H1 (cell line): Measurements from ENCODE around the gene ENDOV. TPM values are rescaled to one million over a fixed set of nuclear protein-coding genes. Genes with fewer than 3 reads are reported as not detected.

Source experiments
- CTCF ChIA-PET: fragments of 300-600 bp; sonication (Branson Sonifier 250); formaldehyde crosslinking; loops from one replicate; lab custom pipeline; 2021; ENCODE audit not compliant: partially characterized antibody; lab: Charles Lee
- POLR2A ChIA-PET: fragments of 300-600 bp; sonication (Branson Sonifier 250); formaldehyde crosslinking; loops from one replicate; lab custom pipeline; 2021; ENCODE audit warnings: inconsistent platforms; ENCODE audit not compliant: partially characterized antibody; lab: Charles Lee
- DNase-seq, 2 experiments: peaks; one replicate each; pipeline versions ENCODE4 v3.0.0 to v3.0.0-alpha.2; 2010 to 2022; ENCODE audit warnings: low spot score in 2 of 2, low read depth in 1 of 2, mixed read lengths in 1 of 2
- FAIRE-seq: peaks from 2 replicates; lab custom pipeline; 2011; peaks lifted over from hg19 to GRCh38; lab: Jason Lieb, UNC
- H2AFZ ChIP-seq: 2 replicates; pipeline ENCODE4 v1.8.1; 2012; ENCODE audit warnings: low read length, inconsistent platforms
- H2AK5ac ChIP-seq: 2 replicates; pipeline ENCODE4 v1.6.1; 2013; ENCODE audit warnings: low read depth, low read length
- H2BK120ac ChIP-seq: replicated peaks from 2 replicates; pipeline ENCODE3; 2013; ENCODE audit warnings: low read depth, low read length, inconsistent platforms
- H2BK12ac ChIP-seq: 2 replicates; pipeline ENCODE4 v1.6.1; 2013; ENCODE audit warnings: low read depth, low read length
- H2BK15ac ChIP-seq: 2 replicates; pipeline ENCODE4 v1.6.1; 2013; ENCODE audit warnings: low read length
- H2BK20ac ChIP-seq: 2 replicates; pipeline ENCODE4 v1.6.1; 2013; ENCODE audit warnings: low read length
- H2BK5ac ChIP-seq: 2 replicates; pipeline ENCODE4 v1.6.1; 2013; ENCODE audit warnings: low read depth, low read length
- H3K14ac ChIP-seq: 2 replicates; pipeline ENCODE4 v1.6.1; 2013; ENCODE audit warnings: inconsistent platforms; ENCODE audit not compliant: insufficient read length
- H3K18ac ChIP-seq: 2 replicates; pipeline ENCODE4 v1.6.1; 2013; ENCODE audit warnings: low read length; ENCODE audit errors: extremely low read depth
- H3K23ac ChIP-seq: 2 replicates; pipeline ENCODE4 v1.6.1; 2013; ENCODE audit warnings: inconsistent platforms; ENCODE audit not compliant: insufficient read length
- H3K23me2 ChIP-seq: 2 replicates; pipeline ENCODE4 v1.6.1; 2013; ENCODE audit warnings: low read depth, low read length
- H3K27ac ChIP-seq: 2 replicates; pipeline ENCODE4 v1.6.1; 2011; ENCODE audit warnings: low read depth, low read length, inconsistent platforms
- H3K27me3 ChIP-seq, 4 experiments: replicated peaks in 1 of 4; 1 replicate in 1 of 4; 2 replicates in 3 of 4; pipeline versions ENCODE4 v1.6.1 to v1.8.1; 2011 to 2013; ENCODE audit warnings: low read length in 3 of 4, mild to moderate bottlenecking in 3 of 4, inconsistent platforms in 2 of 4, mixed read lengths in 2 of 4, moderate library complexity in 1 of 4; ENCODE audit not compliant: control insufficient read depth in 3 of 4, insufficient read depth in 3 of 4; ENCODE audit errors: extremely low read depth in 1 of 4
- H3K36me3 ChIP-seq, 4 experiments: 2 replicates each; pipeline versions ENCODE4 v1.6.1 to v1.8.1; 2011 to 2013; ENCODE audit warnings: mild to moderate bottlenecking in 4 of 4, low read length in 3 of 4, moderate library complexity in 2 of 4, control low read depth in 1 of 4, inconsistent platforms in 1 of 4; ENCODE audit not compliant: insufficient read depth in 4 of 4, control insufficient read depth in 2 of 4
- H3K4ac ChIP-seq: replicated peaks from 2 replicates; pipeline ENCODE3; 2013; ENCODE audit warnings: low read length, low read depth, mixed read lengths, inconsistent platforms; ENCODE audit not compliant: insufficient read length
- H3K4me1 ChIP-seq, 4 experiments: replicated peaks in 1 of 4; 1 replicate in 1 of 4; 2 replicates in 3 of 4; pipeline versions ENCODE4 v1.6.1 to v1.8.1; 2011 to 2013; ENCODE audit warnings: low read length in 3 of 4, inconsistent platforms in 2 of 4, mixed read lengths in 1 of 4; ENCODE audit not compliant: insufficient read depth in 4 of 4, control insufficient read depth in 3 of 4
- H3K4me2 ChIP-seq, 2 experiments: 2 replicates each; pipeline versions ENCODE4 v1.6.1 to v1.8.1; 2011 to 2013; ENCODE audit warnings: low read depth in 2 of 2, low read length in 2 of 2, control low read depth in 1 of 2, inconsistent platforms in 1 of 2, mild to moderate bottlenecking in 1 of 2; ENCODE audit not compliant: insufficient read depth in 1 of 2
- H3K4me3 ChIP-seq, 4 experiments: fragments of 200-600, 300-600 bp in 1 of 4; sonication (generic), shearing (Covaris generic), sonication (Bioruptor Twin) in 1 of 4; 2 replicates each; pipeline versions ENCODE4 v1.5.1 to v1.8.1; 2011 to 2016; ENCODE audit warnings: low read length in 4 of 4, low read depth in 3 of 4, control low read depth in 2 of 4, inconsistent platforms in 2 of 4, mild to moderate bottlenecking in 2 of 4, mixed read lengths in 1 of 4, moderate library complexity in 1 of 4; ENCODE audit not compliant: insufficient read depth in 2 of 4; ENCODE audit errors: extremely low read depth in 1 of 4
- H3K56ac ChIP-seq: replicated peaks from 2 replicates; pipeline ENCODE3; 2013; ENCODE audit warnings: low read depth, mild to moderate bottlenecking, mixed read lengths, low read length, inconsistent platforms; ENCODE audit not compliant: insufficient read length
- H3K79me1 ChIP-seq: 2 replicates; pipeline ENCODE4 v1.6.1; 2013; ENCODE audit warnings: low read depth, low read length, control low read depth
- H3K79me2 ChIP-seq, 2 experiments: 2 replicates each; pipeline versions ENCODE4 v1.6.1 to v1.8.1; 2012 to 2013; ENCODE audit warnings: low read length in 2 of 2, mild to moderate bottlenecking in 2 of 2, inconsistent platforms in 1 of 2; ENCODE audit not compliant: insufficient read depth in 2 of 2, control insufficient read depth in 1 of 2
- H3K9ac ChIP-seq, 4 experiments: replicated peaks in 1 of 4; 1 replicate in 1 of 4; 2 replicates in 3 of 4; pipeline versions ENCODE4 v1.6.1 to v1.8.1; 2011 to 2013; ENCODE audit warnings: low read depth in 3 of 4, low read length in 3 of 4, control low read depth in 2 of 4, mild to moderate bottlenecking in 2 of 4, moderate library complexity in 2 of 4, inconsistent platforms in 1 of 4; ENCODE audit errors: extremely low read depth in 1 of 4
- H3K9me3 ChIP-seq, 2 experiments: 2 replicates each; pipeline versions ENCODE4 v1.6.1 to v1.8.1; 2012 to 2013; ENCODE audit warnings: mild to moderate bottlenecking in 2 of 2, moderate library complexity in 2 of 2, control low read depth in 1 of 2, inconsistent platforms in 1 of 2, low read depth in 1 of 2, low read length in 1 of 2, mixed read lengths in 1 of 2; ENCODE audit not compliant: insufficient read depth in 2 of 2
- H4K20me1 ChIP-seq, 2 experiments: replicated peaks in 1 of 2; 2 replicates each; pipeline versions ENCODE3 to v1.8.1; 2011 to 2013; ENCODE audit warnings: inconsistent platforms in 2 of 2, low read length in 2 of 2, mild to moderate bottlenecking in 1 of 2; ENCODE audit not compliant: insufficient read depth in 2 of 2, control insufficient read depth in 1 of 2
- H4K5ac ChIP-seq: 2 replicates; pipeline ENCODE4 v1.6.1; 2013; ENCODE audit warnings: low read length, low read depth, mixed read lengths, inconsistent platforms; ENCODE audit not compliant: insufficient read length
- H4K8ac ChIP-seq: 2 replicates; pipeline ENCODE4 v1.8.0; 2013; ENCODE audit warnings: mild to moderate bottlenecking, moderate library complexity, low read length, inconsistent platforms; ENCODE audit not compliant: insufficient read depth; ENCODE audit errors: extremely low read depth
- H4K91ac ChIP-seq: replicated peaks from 2 replicates; pipeline ENCODE3; 2013; ENCODE audit warnings: low read length, mixed read lengths, inconsistent platforms; ENCODE audit not compliant: insufficient read length
- HDAC2 ChIP-seq, 2 experiments: fragments of 300-600 bp in 1 of 2; sonication (generic) in 1 of 2; IDR thresholded peaks; 2 replicates each; pipeline ENCODE4 v1.6.1; 2011 to 2012; ENCODE audit warnings: low read depth in 2 of 2, low read length in 2 of 2, mild to moderate bottlenecking in 2 of 2, moderate library complexity in 2 of 2, borderline replicate concordance in 1 of 2, inconsistent platforms in 1 of 2
- JUND ChIP-seq: IDR thresholded peaks from 2 replicates; pipeline ENCODE4 v1.6.1; 2011; ENCODE audit warnings: mild to moderate bottlenecking, improper control_type of control experiment, low read length
- NRF1 ChIP-seq: IDR thresholded peaks from 2 replicates; pipeline ENCODE4 v1.6.1; 2011; ENCODE audit warnings: mild to moderate bottlenecking, low read depth, low read length, improper control_type of control experiment
- RXRA ChIP-seq: IDR thresholded peaks from 2 replicates; pipeline ENCODE4 v1.6.1; 2011; ENCODE audit warnings: low read depth, mild to moderate bottlenecking, low read length, moderate library complexity; ENCODE audit not compliant: insufficient read depth
- SP4 ChIP-seq: IDR thresholded peaks from 2 replicates; pipeline ENCODE4 v1.6.1; 2012; ENCODE audit warnings: low read length, inconsistent platforms
- SUZ12 ChIP-seq: fragments of 200-600 bp; sonication (generic); IDR thresholded peaks from 2 replicates; pipeline ENCODE4 v1.6.1; 2012; ENCODE audit warnings: mild to moderate bottlenecking, inconsistent platforms, low read length, moderate library complexity, mixed read lengths
- TAF1 ChIP-seq: IDR thresholded peaks from 2 replicates; pipeline ENCODE4 v1.6.1; 2011; ENCODE audit warnings: mild to moderate bottlenecking, low read depth, low read length
- TBP ChIP-seq: IDR thresholded peaks from 2 replicates; pipeline ENCODE4 v1.6.1; 2011; ENCODE audit warnings: low read depth, low read length, improper control_type of control experiment
- WGBS, 2 experiments: shearing (Covaris generic) in 1 of 2; methylation state at CpG; one replicate each; pipeline versions ENCODE4 v1.1.6 to v1.1.7; 2013 to 2015; ENCODE audit warnings: low lambda C conversion rate in 2 of 2, mixed read lengths in 2 of 2, inconsistent platforms in 1 of 2, low coverage in 1 of 2, missing lambda C conversion rate in 1 of 2; ENCODE audit not compliant: insufficient replicate concordance in 2 of 2, insufficient coverage in 1 of 2, insufficient read length in 1 of 2; ENCODE audit errors: extremely low coverage in 1 of 2, missing lambda C conversion rate in 1 of 2; 5-methylcytosine and 5-hydroxymethylcytosine counted together
- polyA plus RNA-seq, 7 experiments: library from polyadenylated mRNA; depleted of rRNA in 3 of 7; stranded (reverse) in 5 of 7; unstranded in 2 of 7; fragments of >200 nt in 5 of 7; fragments of 200-250 nt in 2 of 7; gene quantifications; 1 replicate in 5 of 7; 2 replicates in 1 of 7; 4 replicates in 1 of 7; pipeline versions ENCODE4 v1.2.1 to v1.2.3, GENCODE V29; 2011 to 2013; ENCODE audit warnings: missing spikeins in 2 of 7, mixed read lengths in 2 of 7
- total RNA-seq: library from RNA; stranded (reverse); fragmentation: NEBNext Ultra II Directional; extraction: Animal tissue kit (Norgen Biotek cat#: 25700); gene quantifications from 2 replicates; pipeline ENCODE4 v1.2.1, GENCODE V29; 2021
- TF ChIP-seq, protein P1 (sequence below), 3 experiments: IDR thresholded peaks; 1 replicate in 2 of 3; 2 replicates in 1 of 3; pipeline versions ENCODE4 v1.5.1 to v1.6.1; 2011; ENCODE audit warnings: low read length in 3 of 3, mild to moderate bottlenecking in 3 of 3, inconsistent platforms in 2 of 3, low read depth in 1 of 3, moderate library complexity in 1 of 3; ENCODE audit not compliant: insufficient read depth in 1 of 3; ENCODE audit errors: control extremely low read depth in 1 of 3

ENDOV gene
- total and polyA plus RNA-seq, 2 of the 8 experiments (the other 6 are each of a cell fraction or from before 2014, with no cell fraction given): 10.6 to 13.3 TPM

- Histone ChIP-seq H2BK120ac (no peak overlapping the region), H4K20me1 (peaks cover 3 to 19% of the 10 kb centered on the region in 2 experiments), H3K9ac (no peak overlapping the region), H3K4me2 (peak overlapping the region; percentile 80 to 91), H3K18ac (no peak overlapping the region), H2BK12ac (no peak overlapping the region), H3K9me3 (no peaks in the 10 kb centered on the region), H3K79me1 (no peaks in the 10 kb centered on the region), H3K27me3 (peaks cover 79 to 98% (median 96%) of the 10 kb centered on the region in 4 experiments), H2BK15ac (no peak overlapping the region), H3K14ac (no peak overlapping the region), H2BK20ac (no peak overlapping the region), H3K27ac (no peak overlapping the region), H4K8ac (peak overlapping the region; percentile 79), H3K4me3 (peak overlapping the region in 3 of 4 experiments; percentile 28 to 60 (median 34); a peak in 6 of 8 replicates), H3K4ac (no peak overlapping the region), H4K5ac (no peak overlapping the region), H3K79me2 (no peaks in the 10 kb centered on the region), H2AFZ (no peak overlapping the region), H3K23me2 (peaks cover 15% of the 10 kb centered on the region), H3K23ac (no peak overlapping the region), H2AK5ac (no peak overlapping the region), H4K91ac (peak overlapping the region; percentile 27), H3K56ac (no peak overlapping the region), H2BK5ac (no peak overlapping the region), H3K36me3 (peaks cover 0 to 7% (median 0%) of the 10 kb centered on the region in 4 experiments; a peak in 1 of 8 replicates), H3K4me1 (peaks cover 0 to 34% (median 11%) of the 10 kb centered on the region in 4 experiments; a peak in 5 of 7 replicates)
- POLR2A ChIA-PET: no interaction called here
- 11% methylated on average over 71 of the region's 103 CpGs; no CpG with 5 or more reads in 1 of the 2 experiments for WGBS, 2 experiments
- DNase-seq: peak in 1 of 2 experiments; percentile 82
- FAIRE-seq: no peak
- CTCF ChIA-PET: interaction anchor here (0.8 to 1.9 kb wide), 7 partner anchors 13 to 50 kb away, joined by 3 to 4 read pairs (median 4); no protein-coding TSS in a partner anchor
- TF ChIP-seq SP4: no peak
- peak; percentile 4; the same call in 1 of the 2 replicates for TF ChIP-seq SUZ12
- TF ChIP-seq TBP: no peak
- TF ChIP-seq JUND: no peak
- TF ChIP-seq TAF1: no peak
- no peak for TF ChIP-seq RXRA
- TF ChIP-seq, protein P1, sequence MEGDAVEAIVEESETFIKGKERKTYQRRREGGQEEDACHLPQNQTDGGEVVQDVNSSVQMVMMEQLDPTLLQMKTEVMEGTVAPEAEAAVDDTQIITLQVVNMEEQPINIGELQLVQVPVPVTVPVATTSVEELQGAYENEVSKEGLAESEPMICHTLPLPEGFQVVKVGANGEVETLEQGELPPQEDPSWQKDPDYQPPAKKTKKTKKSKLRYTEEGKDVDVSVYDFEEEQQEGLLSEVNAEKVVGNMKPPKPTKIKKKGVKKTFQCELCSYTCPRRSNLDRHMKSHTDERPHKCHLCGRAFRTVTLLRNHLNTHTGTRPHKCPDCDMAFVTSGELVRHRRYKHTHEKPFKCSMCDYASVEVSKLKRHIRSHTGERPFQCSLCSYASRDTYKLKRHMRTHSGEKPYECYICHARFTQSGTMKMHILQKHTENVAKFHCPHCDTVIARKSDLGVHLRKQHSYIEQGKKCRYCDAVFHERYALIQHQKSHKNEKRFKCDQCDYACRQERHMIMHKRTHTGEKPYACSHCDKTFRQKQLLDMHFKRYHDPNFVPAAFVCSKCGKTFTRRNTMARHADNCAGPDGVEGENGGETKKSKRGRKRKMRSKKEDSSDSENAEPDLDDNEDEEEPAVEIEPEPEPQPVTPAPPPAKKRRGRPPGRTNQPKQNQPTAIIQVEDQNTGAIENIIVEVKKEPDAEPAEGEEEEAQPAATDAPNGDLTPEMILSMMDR (IDR thresholded peaks at IDR 0.05; ENCODE audit: control extremely low read depth in 1 of 3, insufficient read depth in 1 of 3, low read depth in 1 of 3, low read length in 3 of 3): peak; percentile 46 to 71 (median 55)
- no peak for TF ChIP-seq NRF1
- TF ChIP-seq HDAC2 (IDR thresholded peaks at IDR 0.05; ENCODE audit: borderline replicate concordance in 1 of 2, low read depth in 2 of 2, low read length in 2 of 2): no peak
Measured at GRCh38 chr17:80477647-80478478, 62.9 kb downstream of the ENDOV start.
